H1 (cell line): ENCODE results near the gene TMED8. TPM values are rescaled to one million over a fixed set of nuclear protein-coding genes. Genes with fewer than 3 reads are reported as not detected.

Experiments used
- HDAC2 ChIP-seq, 2 experiments: fragments of 300-600 bp in 1 of 2; sonication (generic) in 1 of 2; IDR thresholded peaks; 2 replicates each; pipeline ENCODE4 v1.6.1; 2011 to 2012; ENCODE audit warnings: low read depth in 2 of 2, low read length in 2 of 2, mild to moderate bottlenecking in 2 of 2, moderate library complexity in 2 of 2, borderline replicate concordance in 1 of 2, inconsistent platforms in 1 of 2
- KDM5A ChIP-seq: fragments of 200-600 bp; IDR thresholded peaks from 2 replicates; pipeline ENCODE4 v1.7.1; 2012; ENCODE audit warnings: mild to moderate bottlenecking, low read length, inconsistent platforms, mixed read lengths
- polyA plus RNA-seq, 7 experiments: library from polyadenylated mRNA; depleted of rRNA in 3 of 7; stranded (reverse) in 5 of 7; unstranded in 2 of 7; fragments of >200 nt in 5 of 7; fragments of 200-250 nt in 2 of 7; gene quantifications; 1 replicate in 5 of 7; 2 replicates in 1 of 7; 4 replicates in 1 of 7; pipeline versions ENCODE4 v1.2.1 to v1.2.3, GENCODE V29; 2011 to 2013; ENCODE audit warnings: missing spikeins in 2 of 7, mixed read lengths in 2 of 7
- total RNA-seq: library from RNA; stranded (reverse); fragmentation: NEBNext Ultra II Directional; extraction: Animal tissue kit (Norgen Biotek cat#: 25700); gene quantifications from 2 replicates; pipeline ENCODE4 v1.2.1, GENCODE V29; 2021

TMED8 gene
- total and polyA plus RNA-seq, 2 of the 8 experiments (the other 6 are each of a cell fraction or from before 2014, with no cell fraction given), result 5.5 to 13.4 TPM

- TF ChIP-seq KDM5A, result no peak
- no peak for TF ChIP-seq HDAC2 (IDR thresholded peaks at IDR 0.05; ENCODE audit: borderline replicate concordance in 1 of 2, low read depth in 2 of 2, low read length in 2 of 2)
Measured at GRCh38 chr14:77325746-77326094, 51.2 kb downstream of the TMED8 start (continued).
